Measurements from ENCODE around the gene GRHL1. TPM values are rescaled to one million over a fixed set of nuclear protein-coding genes. Genes with fewer than 3 reads are reported as not detected.

GRHL1 gene
- polyA plus RNA-seq, 1 of the 3 experiments (the other 2 are of a cell fraction) = 1.0 TPM

- ChIA-PET CTCF (interaction anchor here (0.8 to 4.3 kb wide), 7 partner anchors 16 to 179 kb away, joined by 3 to 23 read pairs (median 4); no protein-coding TSS in a partner anchor), POLR2A (interaction anchor here (0.6 kb wide), 1 partner anchor 8 kb away, joined by 3 read pairs; no protein-coding TSS in a partner anchor)
- Histone ChIP-seq H3K36me3 (replicated peaks in 1 of 2; ENCODE audit: control insufficient read depth in 1 of 2, insufficient read depth in 2 of 2, low read length in 1 of 2) (no peaks in the 10 kb centered on the region), H3K9ac (no peak overlapping the region), H3K9me3 (no peaks in the 10 kb centered on the region), H3K79me2 (ENCODE audit: insufficient read depth) (no peaks in the 10 kb centered on the region), H3K27ac (ENCODE audit: low read depth in 2 of 2, low read length in 1 of 2) (no peak overlapping the region), H3K27me3 (ENCODE audit: insufficient read depth) (no peaks in the 10 kb centered on the region), H3K9me2 (no peaks in the 10 kb centered on the region), H3K4me1 (ENCODE audit: control insufficient read depth in 1 of 2, insufficient read depth in 2 of 2, low read depth in 1 of 2, low read length in 1 of 2) (peaks cover 0 to 4% of the 10 kb centered on the region in 2 experiments; a peak in 2 of 4 replicates), H3F3A (replicated peaks; ENCODE audit: insufficient read depth) (no peaks in the 10 kb centered on the region), H2AFZ (ENCODE audit: low read depth) (no peak overlapping the region), H3K4me2 (no peak overlapping the region), H3K4me3 (ENCODE audit: low read depth in 2 of 2, low read length in 1 of 2) (no peak overlapping the region), H4K20me1 (ENCODE audit: insufficient read depth) (no peaks in the 10 kb centered on the region)
- TF ChIP-seq MEF2A (IDR thresholded peaks at IDR 0.05; ENCODE audit: borderline replicate concordance, low read depth) (no peak), CHD2 (IDR thresholded peaks at IDR 0.05; ENCODE audit: low read length, partially characterized antibody) (no peak), EZH2phosphoT487 (IDR thresholded peaks at IDR 0.05; ENCODE audit: borderline replicate concordance, low read depth) (no peak), REST (IDR thresholded peaks at IDR 0.05; ENCODE audit: low read depth, low read length) (no peak), YY1 (IDR thresholded peaks at IDR 0.05; ENCODE audit: low read depth) (no peak), TCF12 (IDR thresholded peaks at IDR 0.05) (no peak), CTCF (IDR thresholded peaks at IDR 0.05) (no peak), JUND (IDR thresholded peaks at IDR 0.05) (no peak), TEAD4 (IDR thresholded peaks at IDR 0.05; ENCODE audit: borderline replicate concordance, insufficient read depth) (no peak)
- no peak for DNase-seq
- 95% methylated on average over 14 of the region's 14 CpGs for WGBS (ENCODE audit: low lambda C conversion rate)
Observed at GRCh38 chr2:9949992-9950520, 1.4 kb upstream of the GRHL1 start.

GRCh38 chr2:9950521-9951271 lies 797 bp upstream of the GRHL1 start:
- H3K9me2 ChIP-seq = no peaks in the 10 kb centered on the region
- H3K79me2 ChIP-seq (ENCODE audit: insufficient read depth) = no peaks in the 10 kb centered on the region
- H3F3A ChIP-seq (replicated peaks; ENCODE audit: insufficient read depth) = no peaks in the 10 kb centered on the region
- no peak overlapping the region for H3K27ac ChIP-seq (ENCODE audit: low read depth in 2 of 2, low read length in 1 of 2)
- H3K27me3 ChIP-seq (ENCODE audit: insufficient read depth) = no peaks in the 10 kb centered on the region
- peak overlapping the region; percentile 77 for H3K4me2 ChIP-seq
- CTCF ChIA-PET = interaction anchor here (0.8 to 4.3 kb wide), 9 partner anchors 13 to 180 kb away, joined by 3 to 23 read pairs (median 4); no protein-coding TSS in a partner anchor
- peaks cover 0 to 7% of the 10 kb centered on the region in 2 experiments; a peak in 2 of 4 replicates for H3K4me1 ChIP-seq (ENCODE audit: control insufficient read depth in 1 of 2, insufficient read depth in 2 of 2, low read depth in 1 of 2, low read length in 1 of 2)
- H4K20me1 ChIP-seq (ENCODE audit: insufficient read depth) = no peaks in the 10 kb centered on the region
- H3K9me3 ChIP-seq = no peaks in the 10 kb centered on the region
- no peaks in the 10 kb centered on the region for H3K36me3 ChIP-seq (replicated peaks in 1 of 2; ENCODE audit: control insufficient read depth in 1 of 2, insufficient read depth in 2 of 2, low read length in 1 of 2)
- POLR2A ChIA-PET = no interaction called here
- H3K4me3 ChIP-seq (ENCODE audit: low read depth in 2 of 2, low read length in 1 of 2) = peak overlapping the region; percentile 71
- H2AFZ ChIP-seq (ENCODE audit: low read depth) = peak overlapping the region; percentile 73; the same call in 1 of the 2 replicates
- H3K9ac ChIP-seq = no peak overlapping the region; the same call in 1 of the 2 replicates
- 15% methylated on average over 66 of the region's 76 CpGs for WGBS (ENCODE audit: low lambda C conversion rate)
- DNase-seq = no peak
- TF ChIP-seq USF2 (IDR thresholded peaks at IDR 0.05; ENCODE audit: borderline replicate concordance, low read depth, low read length) (no peak), MXI1 (IDR thresholded peaks at IDR 0.05; ENCODE audit: low read depth, low read length) (peak; percentile 28; the same call in 1 of the 2 replicates), IRF3 (IDR thresholded peaks at IDR 0.05; ENCODE audit: low read depth, low read length) (no peak), FOSL2 (IDR thresholded peaks at IDR 0.05; ENCODE audit: borderline replicate concordance, low read depth) (no peak), SIN3A (IDR thresholded peaks at IDR 0.05; ENCODE audit: borderline replicate concordance, low read depth, low read length) (no peak), EZH2phosphoT487 (IDR thresholded peaks at IDR 0.05; ENCODE audit: borderline replicate concordance, low read depth) (no peak), TAF1 (IDR thresholded peaks at IDR 0.05; ENCODE audit: borderline replicate concordance, low read depth, low read length) (no peak), GABPA (IDR thresholded peaks at IDR 0.05; ENCODE audit: low read depth) (no peak), MEF2A (IDR thresholded peaks at IDR 0.05; ENCODE audit: borderline replicate concordance, low read depth) (no peak), NRF1 (IDR thresholded peaks at IDR 0.05; ENCODE audit: low read depth, low read length) (no peak), JUND (IDR thresholded peaks at IDR 0.05) (no peak)

Data from SK-N-SH (cell line).